Activated naive CD4-positive, alpha-beta T cell treated with anti-CD3 and anti-CD28 coated beads, Interleukin-2, amount 50 U/mL, for 72 hours (primary cell): ENCODE results near the gene RICTOR. TPM values are rescaled to one million over a fixed set of nuclear protein-coding genes. Genes with fewer than 3 reads are reported as not detected.

Source experiments
- ATAC-seq, 2 donors: fragments of 150-1000 bp; cut with Tn5 transposase; 2 replicates each; pipeline ENCODE4 v1.10.0; 2021; ENCODE audit warnings: mild to moderate bottlenecking in 2 of 2, moderate library complexity in 2 of 2
- DNase-seq, 2 donors: peaks; one replicate each; pipeline ENCODE4 v3.0.0; 2021 to 2022; ENCODE audit warnings: low spot score in 2 of 2
- H3K27ac Mint-ChIP-seq, 2 donors: one replicate each; pipeline ENCODE4 v1.8.0; 2022; ENCODE audit warnings: mild to moderate bottlenecking in 2 of 2, mixed read lengths in 2 of 2
- H3K36me3 Mint-ChIP-seq, 2 donors: one replicate each; pipeline ENCODE4 v1.8.0; 2022; ENCODE audit warnings: mixed read lengths in 2 of 2
- H3K9me3 Mint-ChIP-seq, 2 donors: one replicate each; pipeline ENCODE4 v1.8.0; 2022; ENCODE audit warnings: mixed read lengths in 2 of 2
- total RNA-seq, 2 donors: library from RNA; stranded (reverse); gene quantifications; one replicate each; pipeline ENCODE4 v1.2.3, GENCODE V29; 2022

Gene RICTOR
- total RNA-seq, 2 donors from 2014 or later, result 32.8 to 50.2 TPM

DNA sequence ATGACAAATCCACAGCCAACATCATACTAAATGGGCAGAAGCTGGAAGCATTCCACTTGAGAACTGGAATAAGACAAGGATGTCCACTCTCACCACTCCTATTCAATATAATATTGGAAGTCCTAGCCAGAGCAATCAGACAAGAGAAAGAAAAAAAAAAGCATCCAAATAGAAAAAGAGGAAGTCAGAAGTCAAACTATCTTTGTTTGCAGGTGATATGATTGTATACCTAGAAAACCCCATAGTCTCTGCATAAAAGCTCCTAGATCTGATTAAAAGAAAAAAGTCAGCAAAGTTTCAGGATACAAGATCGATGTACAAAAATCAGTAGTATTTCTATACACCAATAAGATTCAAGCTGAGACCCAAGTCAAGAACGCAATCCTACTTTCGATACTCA, 162.3 kb downstream of the RICTOR start:
- peaks cover 0 to 16% of the 10 kb centered on the region in 2 donors for H3K36me3 Mint-ChIP-seq
- ATAC-seq, result no peak
- no peak for DNase-seq
- peaks cover 8 to 10% of the 10 kb centered on the region in 2 donors for H3K9me3 Mint-ChIP-seq
- no peak overlapping the region for H3K27ac Mint-ChIP-seq

DNA sequence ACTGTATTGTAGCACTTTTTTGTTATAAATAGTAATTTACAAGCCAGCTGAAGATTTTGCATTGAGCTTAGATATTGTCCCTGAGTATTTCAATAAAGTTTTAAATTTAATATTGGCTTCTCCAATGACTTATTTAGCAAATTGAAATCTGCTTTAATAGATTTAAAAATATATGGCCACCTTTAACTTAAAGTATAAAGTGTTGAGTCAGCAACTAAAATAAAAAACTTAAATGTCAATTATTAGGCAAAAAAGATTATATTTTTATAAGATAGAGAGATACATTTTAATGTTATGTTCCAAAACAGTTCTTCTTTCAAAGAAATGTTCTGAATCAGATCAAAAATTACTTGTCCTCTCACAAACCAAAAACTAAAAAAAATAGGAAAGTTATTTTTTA, 167.7 kb downstream of the RICTOR start:
- Mint-ChIP-seq H3K36me3 (peaks cover 0 to 16% of the 10 kb centered on the region in 2 donors), H3K27ac (no peak overlapping the region), H3K9me3 (peaks cover 8 to 13% of the 10 kb centered on the region in 2 donors)
- ATAC-seq (no peak), DNase-seq (no peak)

DNA sequence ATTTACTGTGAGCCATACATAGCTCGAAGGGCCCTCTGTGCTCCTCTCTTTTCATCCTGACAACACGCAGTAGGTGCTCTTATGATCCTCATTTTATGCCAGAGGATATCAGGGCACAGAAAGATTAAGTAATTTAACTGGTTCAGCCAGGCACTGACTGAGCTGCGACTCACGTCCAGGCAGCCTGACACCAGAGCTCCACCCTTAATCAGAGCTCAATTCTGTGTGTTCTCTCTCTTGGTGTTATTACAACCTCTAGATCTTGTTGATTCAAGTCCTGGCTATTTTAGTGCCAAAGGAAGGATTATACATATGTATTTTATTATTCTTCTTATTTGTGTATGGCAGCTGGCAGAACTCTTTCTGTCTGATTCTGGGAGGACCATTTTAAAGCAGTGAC, 168.7 kb downstream of the RICTOR start:
- peaks cover 8 to 13% of the 10 kb centered on the region in 2 donors for H3K9me3 Mint-ChIP-seq

DNA sequence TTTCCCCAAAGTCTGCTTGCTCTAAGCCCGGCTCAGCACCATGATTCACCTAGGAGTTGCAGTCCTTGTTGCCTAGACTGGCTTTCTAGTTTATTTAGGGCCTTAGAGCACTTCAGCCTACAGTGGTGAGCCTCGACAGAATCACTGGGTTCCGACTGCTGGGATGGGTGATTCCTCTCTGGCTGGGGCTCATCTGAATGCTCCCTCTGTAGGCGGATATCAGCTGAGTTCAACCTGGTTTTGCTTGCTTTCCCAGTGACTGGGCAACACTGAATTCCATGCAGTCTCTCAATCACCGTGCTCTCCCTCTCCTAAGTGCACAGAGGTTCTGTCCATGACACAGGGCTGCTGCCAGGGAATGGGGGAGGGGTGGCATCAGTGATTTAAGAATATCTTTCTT, 174.3 kb downstream of the RICTOR start:
- no peaks in the 10 kb centered on the region for H3K36me3 Mint-ChIP-seq

More for the DNA sequence above, 168.7 kb downstream of the RICTOR start:
- no peak for DNase-seq
- Mint-ChIP-seq H3K36me3 (peaks cover 0 to 16% of the 10 kb centered on the region in 2 donors), H3K27ac (no peak overlapping the region)
- ATAC-seq, result no peak

DNA sequence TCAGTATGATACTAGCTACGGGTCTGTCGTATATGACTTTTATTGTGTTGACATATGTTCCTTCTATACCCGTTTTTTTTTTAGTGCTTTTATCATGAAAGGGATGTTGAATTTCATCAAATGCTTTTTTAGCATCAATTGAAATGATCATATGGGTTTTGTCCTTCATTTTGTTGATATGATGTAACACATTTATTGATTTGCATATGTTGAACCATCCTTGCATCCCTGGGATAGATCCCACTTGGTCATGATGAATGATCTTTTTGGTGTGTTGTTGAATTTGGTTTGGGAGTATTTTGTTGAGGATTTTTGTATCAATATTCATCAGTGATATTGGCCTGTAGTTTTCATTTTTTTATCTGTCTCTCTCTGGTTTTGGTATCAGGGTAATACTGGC, 177.4 kb downstream of the RICTOR start:
- ATAC-seq (no peak), DNase-seq (no peak)
- peaks cover 0 to 4% of the 10 kb centered on the region in 2 donors for H3K36me3 Mint-ChIP-seq
- H3K27ac Mint-ChIP-seq, result no peak overlapping the region
- peaks cover 7 to 12% of the 10 kb centered on the region in 2 donors for H3K9me3 Mint-ChIP-seq

More for the DNA sequence above, 174.3 kb downstream of the RICTOR start:
- no peak overlapping the region for H3K27ac Mint-ChIP-seq
- H3K9me3 Mint-ChIP-seq, result peaks cover 3 to 12% of the 10 kb centered on the region in 2 donors
- DNase-seq (no peak), ATAC-seq (no peak)

DNA sequence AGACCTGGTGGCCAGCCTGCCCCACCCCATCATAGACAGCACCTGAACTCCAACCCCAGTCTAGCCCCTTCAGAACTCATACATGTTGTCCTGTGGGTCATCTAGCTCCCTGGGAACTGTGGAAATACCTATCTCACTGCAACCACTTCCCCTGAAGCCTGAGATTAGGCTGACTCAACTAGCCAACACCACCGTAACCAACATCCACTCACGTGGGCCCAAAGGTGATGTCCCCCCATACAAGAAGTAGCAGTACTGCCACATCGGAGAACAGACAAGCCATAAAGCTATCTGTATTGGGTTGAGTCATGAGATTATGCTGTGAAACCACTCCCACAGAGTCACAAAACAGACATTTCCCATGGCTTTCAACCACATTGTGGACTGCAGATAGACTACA, 181.8 kb downstream of the RICTOR start:
- Mint-ChIP-seq H3K27ac (no peak overlapping the region), H3K9me3 (peaks cover 7 to 12% of the 10 kb centered on the region in 2 donors), H3K36me3 (peaks cover 0 to 4% of the 10 kb centered on the region in 2 donors)
- ATAC-seq, result peak in 1 of 2 donors; percentile 54
- DNase-seq, result no peak

DNA sequence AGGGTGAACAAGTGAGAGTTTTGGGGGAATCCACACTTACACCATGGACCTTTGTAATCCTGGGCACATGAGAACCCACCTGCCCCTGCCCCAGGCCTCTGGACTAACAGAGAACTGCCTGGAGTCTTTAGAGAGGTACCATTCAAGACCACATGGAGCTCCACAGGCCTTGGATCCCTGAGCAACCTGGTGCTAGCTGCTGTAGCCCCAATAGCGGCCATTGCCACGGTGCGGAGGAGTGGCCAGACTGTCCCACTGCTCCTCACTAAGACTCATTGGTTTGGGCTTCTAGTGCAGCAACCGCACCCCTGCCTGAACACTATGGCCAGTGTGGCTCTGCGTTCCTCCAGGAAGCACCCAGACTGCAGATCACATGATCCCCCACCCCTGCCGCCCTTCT, 182.6 kb downstream of the RICTOR start:
- DNase-seq (no peak), ATAC-seq (no peak)
- peaks cover 0 to 4% of the 10 kb centered on the region in 2 donors for H3K36me3 Mint-ChIP-seq
- H3K27ac Mint-ChIP-seq, result no peak overlapping the region
- H3K9me3 Mint-ChIP-seq, result peaks cover 6 to 7% of the 10 kb centered on the region in 2 donors

DNA sequence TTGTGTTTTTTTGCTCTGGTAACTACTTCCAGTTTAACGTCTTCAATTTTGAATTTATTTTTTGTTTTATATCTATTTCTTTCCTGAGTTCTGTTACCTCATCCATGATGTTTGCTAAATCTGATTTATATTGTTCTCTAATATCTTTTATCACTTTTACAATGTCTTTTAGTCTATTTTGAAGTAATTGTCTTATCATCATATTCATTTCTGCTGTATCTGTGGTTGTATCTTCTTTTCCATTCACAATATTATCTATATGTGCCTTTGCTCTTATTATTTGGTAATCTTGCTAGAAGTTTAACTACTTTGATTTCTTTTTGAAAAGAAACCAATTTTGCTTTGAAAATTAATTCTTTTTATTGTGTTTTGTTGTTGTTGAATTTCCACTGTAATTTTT, 184.8 kb downstream of the RICTOR start:
- Mint-ChIP-seq H3K27ac (no peak overlapping the region), H3K9me3 (peaks cover 0 to 7% of the 10 kb centered on the region in 2 donors), H3K36me3 (peaks cover 0 to 4% of the 10 kb centered on the region in 2 donors)
- no peak for ATAC-seq
- DNase-seq, result no peak

DNA sequence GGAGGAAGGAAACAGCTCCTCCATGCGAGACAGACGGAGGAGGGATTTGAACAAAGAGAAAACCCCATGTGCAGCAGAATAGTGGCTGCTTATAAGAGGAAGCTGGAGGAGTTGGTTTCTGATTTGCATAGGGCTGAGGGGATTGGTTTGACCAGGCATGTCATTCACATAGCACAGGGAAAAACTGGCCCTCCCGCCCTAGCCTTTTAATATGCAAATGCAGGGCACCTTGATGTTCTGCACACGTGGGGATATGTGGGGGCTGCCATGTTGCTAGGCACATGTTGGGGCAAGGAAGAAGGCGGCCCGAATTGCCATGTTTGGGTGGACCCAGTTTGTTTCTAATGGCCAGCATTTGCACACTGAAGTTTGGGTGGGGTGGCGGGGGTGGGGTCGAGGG, 186.2 kb downstream of the RICTOR start:
- Mint-ChIP-seq H3K36me3 (peaks cover 0 to 2% of the 10 kb centered on the region in 2 donors), H3K27ac (no peak overlapping the region), H3K9me3 (peaks cover 0 to 4% of the 10 kb centered on the region in 2 donors)
- no peak for ATAC-seq
- DNase-seq, result no peak

Other genes starting within 250 kb of the RICTOR start
- under 1 TPM in 1 of 2 donors, not detected in 1; 0.39 TPM for gene OSMR, start 228.4 kb downstream of the RICTOR start, total RNA-seq
- 100 to 1,000 TPM; 161 to 168 TPM for gene FYB1, start 145.2 kb upstream of the RICTOR start, total RNA-seq